H1 (cell line): ENCODE data around the gene TFAP2A. TPM values are rescaled to one million over a fixed set of nuclear protein-coding genes. Genes with fewer than 3 reads are reported as not detected.

Experiments
- RAD21 ChIP-seq, 2 experiments: IDR thresholded peaks in 1 of 2; conservative IDR thresholded peaks in 1 of 2; 2 replicates each; pipeline ENCODE4 v1.6.1; 2011; ENCODE audit warnings: low read depth in 2 of 2, low read length in 2 of 2, improper control_type of control experiment in 1 of 2, inconsistent platforms in 1 of 2, mild to moderate bottlenecking in 1 of 2, moderate library complexity in 1 of 2
- polyA plus RNA-seq, 7 experiments: library from polyadenylated mRNA; depleted of rRNA in 3 of 7; stranded (reverse) in 5 of 7; unstranded in 2 of 7; fragments of >200 nt in 5 of 7; fragments of 200-250 nt in 2 of 7; gene quantifications; 1 replicate in 5 of 7; 2 replicates in 1 of 7; 4 replicates in 1 of 7; pipeline versions ENCODE4 v1.2.1 to v1.2.3, GENCODE V29; 2011 to 2013; ENCODE audit warnings: missing spikeins in 2 of 7, mixed read lengths in 2 of 7
- total RNA-seq: library from RNA; stranded (reverse); fragmentation: NEBNext Ultra II Directional; extraction: Animal tissue kit (Norgen Biotek cat#: 25700); gene quantifications from 2 replicates; pipeline ENCODE4 v1.2.1, GENCODE V29; 2021

Gene TFAP2A
- total and polyA plus RNA-seq, 2 of the 8 experiments (the other 6 are each of a cell fraction or from before 2014, with no cell fraction given): 0.23 TPM; not detected in 1

DNA sequence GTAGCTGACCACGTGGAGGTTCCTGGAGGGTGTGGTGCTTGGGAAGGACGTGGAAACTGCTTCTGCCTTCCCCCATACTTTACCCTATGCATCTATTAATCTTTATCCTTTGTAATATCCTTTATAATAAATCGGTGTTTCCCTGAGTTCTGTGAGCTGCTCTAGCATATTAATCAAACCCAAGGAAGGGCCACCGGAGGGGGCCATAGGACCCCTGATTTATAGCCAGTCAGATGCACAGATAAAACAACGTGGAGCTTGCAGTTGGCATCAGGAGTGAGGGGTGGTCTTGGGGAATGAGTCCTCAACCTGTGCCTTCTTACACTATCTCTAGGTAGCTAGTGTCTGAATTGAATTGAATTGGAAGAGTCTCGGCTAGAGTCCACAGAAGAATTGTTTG is 36.5 kb upstream of the TFAP2A start (continued):
- peak; percentile 54 to 74 for TF ChIP-seq RAD21 (IDR thresholded peaks at IDR 0.05 in 1 of 2, conservative IDR thresholded peaks at IDR 0.05 in 1 of 2; ENCODE audit: low read depth in 2 of 2, low read length in 2 of 2)
